HCT116 (cell line): ENCODE data around the gene HEPN1.

Source experiments
- EZH2 ChIP-seq: fragments of 200-600 bp; sonication (generic); IDR thresholded peaks from 2 replicates; pipeline ENCODE4 v1.6.1; 2017; ENCODE audit warnings: antibody characterized with exemption, mixed run types
- POLR2A ChIP-seq: IDR thresholded peaks from 2 replicates; pipeline ENCODE4 v1.7.0; 2011; ENCODE audit warnings: borderline replicate concordance; ENCODE audit not compliant: insufficient read depth, insufficient read length; ENCODE audit errors: extremely low read depth
- TF ChIP-seq, protein P1 (sequence below), 3 experiments: fragments of 200-600 bp in 1 of 3; sonication (generic) in 1 of 3; IDR thresholded peaks in 2 of 3; conservative IDR thresholded peaks in 1 of 3; 2 replicates each; pipeline ENCODE4 v1.5.1; 2012 to 2017; ENCODE audit warnings: low read depth in 2 of 3, low read length in 2 of 3, antibody characterized with exemption in 1 of 3, borderline replicate concordance in 1 of 3, control low read depth in 1 of 3, mild to moderate bottlenecking in 1 of 3, mixed read lengths in 1 of 3, mixed run types in 1 of 3, moderate library complexity in 1 of 3; ENCODE audit not compliant: insufficient read depth in 1 of 3

- TF ChIP-seq, protein P1, sequence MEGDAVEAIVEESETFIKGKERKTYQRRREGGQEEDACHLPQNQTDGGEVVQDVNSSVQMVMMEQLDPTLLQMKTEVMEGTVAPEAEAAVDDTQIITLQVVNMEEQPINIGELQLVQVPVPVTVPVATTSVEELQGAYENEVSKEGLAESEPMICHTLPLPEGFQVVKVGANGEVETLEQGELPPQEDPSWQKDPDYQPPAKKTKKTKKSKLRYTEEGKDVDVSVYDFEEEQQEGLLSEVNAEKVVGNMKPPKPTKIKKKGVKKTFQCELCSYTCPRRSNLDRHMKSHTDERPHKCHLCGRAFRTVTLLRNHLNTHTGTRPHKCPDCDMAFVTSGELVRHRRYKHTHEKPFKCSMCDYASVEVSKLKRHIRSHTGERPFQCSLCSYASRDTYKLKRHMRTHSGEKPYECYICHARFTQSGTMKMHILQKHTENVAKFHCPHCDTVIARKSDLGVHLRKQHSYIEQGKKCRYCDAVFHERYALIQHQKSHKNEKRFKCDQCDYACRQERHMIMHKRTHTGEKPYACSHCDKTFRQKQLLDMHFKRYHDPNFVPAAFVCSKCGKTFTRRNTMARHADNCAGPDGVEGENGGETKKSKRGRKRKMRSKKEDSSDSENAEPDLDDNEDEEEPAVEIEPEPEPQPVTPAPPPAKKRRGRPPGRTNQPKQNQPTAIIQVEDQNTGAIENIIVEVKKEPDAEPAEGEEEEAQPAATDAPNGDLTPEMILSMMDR (IDR thresholded peaks at IDR 0.05 in 2 of 3, conservative IDR thresholded peaks at IDR 0.05 in 1 of 3; ENCODE audit: borderline replicate concordance in 1 of 3, insufficient read depth in 1 of 3, low read depth in 2 of 3, low read length in 2 of 3) = peak; percentile 59 to 93 (median 81)
- TF ChIP-seq POLR2A (no peak), EZH2 (no peak)
These were observed 43.0 kb downstream of the HEPN1 start for GRCh38 chr11:124961972-124962609.
